Gastrocnemius medialis (tissue), 4 donors: ENCODE data around the gene PDE10A.

ENCODE experiments used
- POLR2A ChIP-seq, 2 donors: fragments of 450-650 bp; IDR thresholded peaks; one replicate each; pipeline ENCODE4 v1.6.1; 2017; ENCODE audit warnings: antibody characterized with exemption in 2 of 2, mild to moderate bottlenecking in 2 of 2, moderate library complexity in 2 of 2
- TF ChIP-seq, protein P1 (sequence below), 5 experiments: fragments of 450-650 bp in 3 of 5; fragments of 200-600 bp in 2 of 5; sonication (generic) in 2 of 5; IDR thresholded peaks in 4 of 5; conservative IDR thresholded peaks in 1 of 5; 1 replicate in 4 of 5; 2 replicates in 1 of 5; pipeline ENCODE4 v1.5.1; 2016 to 2019; ENCODE audit warnings: antibody characterized with exemption in 5 of 5, mild to moderate bottlenecking in 3 of 5, moderate library complexity in 3 of 5

DNA sequence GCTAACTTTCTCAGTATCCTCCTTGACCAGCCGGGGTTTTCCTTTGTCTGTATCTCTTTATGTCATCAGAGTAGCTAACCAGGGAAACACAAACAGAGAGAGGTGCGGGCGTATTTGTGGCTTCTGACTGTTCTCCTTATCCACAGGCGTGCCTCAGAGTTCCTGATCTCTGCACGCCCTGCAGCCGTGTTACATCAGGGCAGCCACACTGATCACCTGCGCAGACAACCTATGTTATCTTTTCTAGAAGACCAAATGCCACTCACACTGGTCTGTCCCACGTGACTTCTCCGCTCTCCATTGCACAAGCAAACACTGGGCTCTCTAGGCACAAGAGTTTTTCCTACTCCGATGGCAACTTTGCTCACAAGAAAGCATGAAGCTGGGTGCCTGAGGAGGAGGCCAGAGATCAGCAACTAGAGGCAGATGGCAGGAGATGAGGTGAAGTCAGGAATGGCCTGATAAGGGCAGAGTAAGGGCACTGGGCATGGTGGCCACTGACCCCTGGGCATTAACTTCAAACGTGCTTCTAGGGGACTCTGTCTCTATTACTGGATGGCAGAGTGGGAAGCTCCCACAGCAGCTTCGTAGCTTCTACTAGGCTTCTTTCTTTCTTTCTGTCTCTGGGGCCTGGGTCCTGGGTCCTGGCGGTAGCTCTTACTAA lies 4.5 kb downstream of the PDE10A start:
- TF ChIP-seq, protein P1, sequence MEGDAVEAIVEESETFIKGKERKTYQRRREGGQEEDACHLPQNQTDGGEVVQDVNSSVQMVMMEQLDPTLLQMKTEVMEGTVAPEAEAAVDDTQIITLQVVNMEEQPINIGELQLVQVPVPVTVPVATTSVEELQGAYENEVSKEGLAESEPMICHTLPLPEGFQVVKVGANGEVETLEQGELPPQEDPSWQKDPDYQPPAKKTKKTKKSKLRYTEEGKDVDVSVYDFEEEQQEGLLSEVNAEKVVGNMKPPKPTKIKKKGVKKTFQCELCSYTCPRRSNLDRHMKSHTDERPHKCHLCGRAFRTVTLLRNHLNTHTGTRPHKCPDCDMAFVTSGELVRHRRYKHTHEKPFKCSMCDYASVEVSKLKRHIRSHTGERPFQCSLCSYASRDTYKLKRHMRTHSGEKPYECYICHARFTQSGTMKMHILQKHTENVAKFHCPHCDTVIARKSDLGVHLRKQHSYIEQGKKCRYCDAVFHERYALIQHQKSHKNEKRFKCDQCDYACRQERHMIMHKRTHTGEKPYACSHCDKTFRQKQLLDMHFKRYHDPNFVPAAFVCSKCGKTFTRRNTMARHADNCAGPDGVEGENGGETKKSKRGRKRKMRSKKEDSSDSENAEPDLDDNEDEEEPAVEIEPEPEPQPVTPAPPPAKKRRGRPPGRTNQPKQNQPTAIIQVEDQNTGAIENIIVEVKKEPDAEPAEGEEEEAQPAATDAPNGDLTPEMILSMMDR (IDR thresholded peaks at IDR 0.05 in 4 of 5, conservative IDR thresholded peaks at IDR 0.05 in 1 of 5): no peak
- no peak for TF ChIP-seq POLR2A (IDR thresholded peaks at IDR 0.05)
